GM18867 (cell line): Measurements from ENCODE around the gene IRF2.
A peak's percentile ranks its signal among the peaks of the same experiment; 100 is the strongest.

Source experiments
- ATAC-seq: cut with Tn5 transposase; IDR thresholded peaks from one replicate; pipeline ENCODE4 v1.9.1; 2021; ENCODE audit warnings: mild to moderate bottlenecking, moderate library complexity; ENCODE audit not compliant: unreplicated experiment

IRF2 gene

DNA sequence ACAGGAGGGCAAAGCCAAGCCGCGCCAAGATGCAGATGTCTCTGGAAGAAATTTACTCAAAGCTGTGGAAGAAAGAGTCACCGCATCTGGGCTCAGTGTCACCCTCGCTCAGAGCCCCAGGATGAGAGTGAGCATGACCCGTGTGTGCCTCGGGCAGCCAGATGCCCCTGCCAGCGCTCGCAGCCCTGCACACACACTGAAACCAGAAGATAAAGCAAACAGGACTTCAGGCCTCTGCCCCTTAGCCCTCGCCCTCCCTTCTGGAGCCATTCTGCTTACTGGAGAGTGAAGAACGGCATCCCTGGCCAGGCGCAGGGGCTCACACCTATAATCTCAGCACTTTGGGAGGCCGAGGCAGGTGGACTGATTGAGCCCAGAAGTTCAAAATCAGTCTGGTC, 103.0 kb downstream of the IRF2 start:
- ATAC-seq, result no peak

DNA sequence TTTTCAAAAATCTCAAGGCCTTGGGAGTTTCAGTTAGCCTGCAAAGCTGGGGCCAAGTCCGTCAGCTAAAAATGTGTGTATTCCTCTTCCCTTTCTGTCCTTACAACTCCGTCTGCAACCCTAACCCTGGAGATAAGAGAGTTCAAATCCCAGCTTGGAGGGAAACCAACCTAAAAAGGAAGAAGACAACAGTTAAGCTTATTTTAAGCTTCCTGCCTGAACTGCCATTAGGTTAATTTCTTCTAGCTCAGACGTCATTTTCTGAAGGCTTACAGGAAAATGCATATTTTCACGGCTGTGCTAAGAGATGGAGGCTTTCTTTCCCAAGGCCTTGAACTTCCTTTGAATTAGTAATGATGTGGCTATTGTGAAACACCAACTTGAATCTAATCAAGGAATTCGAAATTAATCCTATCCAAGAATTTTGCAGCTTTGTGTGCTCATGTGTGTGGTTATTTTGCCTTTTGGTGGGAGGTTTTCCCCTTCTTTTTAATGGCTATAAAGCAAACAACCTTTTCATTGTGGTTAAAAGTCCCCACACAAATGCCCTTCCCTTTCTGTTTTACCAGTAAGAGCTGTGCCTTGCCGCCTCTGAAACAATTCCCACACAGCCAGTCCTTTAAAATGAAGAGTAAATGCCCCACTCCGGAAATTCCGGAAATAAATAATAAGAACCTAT, 103.5 kb downstream of the IRF2 start:
- no peak for ATAC-seq

DNA sequence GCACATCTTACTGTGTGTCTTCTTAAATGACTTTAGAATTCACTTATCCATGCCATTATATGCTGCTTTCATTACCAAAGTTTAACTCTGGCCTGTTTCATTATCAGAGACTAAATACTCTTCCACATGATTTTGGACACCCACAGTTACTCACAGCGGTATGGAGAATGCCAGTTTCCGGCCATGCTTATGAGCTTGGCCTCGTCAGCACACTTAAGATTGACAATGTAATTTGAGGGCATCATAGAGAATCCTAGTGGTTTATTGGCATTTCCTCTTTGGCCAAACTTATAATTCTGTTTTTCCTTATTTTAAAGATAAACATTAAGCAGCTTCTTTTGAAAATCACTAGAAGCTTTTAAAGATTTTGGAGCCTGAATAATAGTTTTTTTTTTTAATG, 104.5 kb downstream of the IRF2 start:
- no peak for ATAC-seq

DNA sequence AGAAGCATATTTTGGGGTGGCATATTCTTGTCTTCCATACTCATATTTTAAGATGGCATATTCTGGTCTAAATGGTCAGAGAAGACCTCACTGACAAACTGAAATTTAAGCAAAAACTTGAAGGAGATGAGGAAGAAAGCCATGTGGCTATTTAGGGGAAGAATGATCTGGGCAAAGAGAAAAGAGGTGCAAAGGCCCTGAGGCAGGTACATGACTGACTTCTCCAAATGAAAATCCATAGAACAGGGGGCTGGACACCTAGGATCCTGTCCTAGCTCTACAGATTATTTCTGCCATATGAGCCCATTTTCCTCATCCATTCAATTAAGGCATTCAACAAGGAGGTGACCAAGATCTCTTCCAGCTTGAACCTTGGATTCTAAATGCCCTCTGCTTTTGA, 105.6 kb downstream of the IRF2 start:
- no peak for ATAC-seq

DNA sequence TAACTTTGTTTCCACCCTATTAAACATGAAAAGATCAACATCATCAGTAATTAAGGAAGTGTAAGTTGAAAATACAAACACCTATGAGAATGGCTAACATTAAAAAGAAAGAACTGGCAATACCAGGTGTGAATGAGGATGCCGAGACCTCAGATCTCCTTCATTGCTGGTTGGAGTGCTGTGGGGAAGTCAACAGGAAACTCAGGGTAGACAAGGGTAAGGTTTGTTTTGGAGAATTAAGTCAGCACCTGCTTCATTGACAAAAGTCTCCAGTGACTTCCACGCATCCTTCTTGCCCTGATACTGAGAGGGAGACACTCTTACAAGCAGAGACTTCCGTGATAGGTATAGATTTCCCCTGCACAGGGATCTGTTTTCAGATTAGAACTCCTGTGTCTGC, 106.1 kb downstream of the IRF2 start:
- no peak for ATAC-seq

- peak; percentile 73 for ATAC-seq
These were observed 110.0 kb downstream of the IRF2 start for GRCh38 chr4:184364100-184364921.

- ATAC-seq, result no peak
These were observed 111.1 kb downstream of the IRF2 start for GRCh38 chr4:184363258-184363657.

DNA sequence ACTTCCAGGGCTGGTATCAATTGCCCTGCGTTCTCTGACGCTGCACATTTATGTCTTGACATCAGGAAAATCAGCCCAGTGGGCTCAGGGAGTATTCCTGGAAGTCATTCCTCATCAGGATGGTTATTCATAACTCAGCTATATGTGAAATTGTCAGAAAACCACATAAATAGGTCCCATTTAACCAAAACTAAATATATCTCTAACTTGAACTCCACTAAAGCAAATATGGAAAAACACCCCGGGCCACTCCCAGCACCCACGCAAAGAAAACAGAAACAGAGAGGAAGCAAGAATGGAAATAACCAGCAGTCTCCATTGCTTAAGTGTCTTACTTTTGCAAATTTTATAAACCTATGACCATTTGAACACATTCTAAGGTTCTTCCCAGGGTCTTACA, 112.0 kb downstream of the IRF2 start:
- ATAC-seq, result no peak

DNA sequence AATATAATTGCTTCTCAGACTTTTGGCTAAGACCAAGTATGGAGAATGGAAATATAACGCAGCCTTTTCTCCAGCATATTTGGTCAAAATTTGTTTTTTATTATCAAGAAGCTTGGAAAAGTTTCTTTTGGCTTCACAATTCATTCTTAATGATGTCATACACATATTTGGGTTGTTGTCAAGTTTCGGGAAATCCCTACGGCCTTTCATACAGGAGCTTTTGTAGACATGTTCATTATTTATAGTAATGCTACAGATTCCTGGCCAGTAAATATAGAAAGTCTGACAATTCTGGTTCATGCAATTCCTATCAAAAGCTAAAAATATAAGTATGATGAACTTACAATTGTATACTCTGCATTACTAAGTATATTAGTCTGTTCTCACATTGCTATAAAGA, 112.9 kb downstream of the IRF2 start:
- ATAC-seq, result no peak

- no peak for ATAC-seq
These were observed 114.5 kb downstream of the IRF2 start for GRCh38 chr4:184359888-184360287.

DNA sequence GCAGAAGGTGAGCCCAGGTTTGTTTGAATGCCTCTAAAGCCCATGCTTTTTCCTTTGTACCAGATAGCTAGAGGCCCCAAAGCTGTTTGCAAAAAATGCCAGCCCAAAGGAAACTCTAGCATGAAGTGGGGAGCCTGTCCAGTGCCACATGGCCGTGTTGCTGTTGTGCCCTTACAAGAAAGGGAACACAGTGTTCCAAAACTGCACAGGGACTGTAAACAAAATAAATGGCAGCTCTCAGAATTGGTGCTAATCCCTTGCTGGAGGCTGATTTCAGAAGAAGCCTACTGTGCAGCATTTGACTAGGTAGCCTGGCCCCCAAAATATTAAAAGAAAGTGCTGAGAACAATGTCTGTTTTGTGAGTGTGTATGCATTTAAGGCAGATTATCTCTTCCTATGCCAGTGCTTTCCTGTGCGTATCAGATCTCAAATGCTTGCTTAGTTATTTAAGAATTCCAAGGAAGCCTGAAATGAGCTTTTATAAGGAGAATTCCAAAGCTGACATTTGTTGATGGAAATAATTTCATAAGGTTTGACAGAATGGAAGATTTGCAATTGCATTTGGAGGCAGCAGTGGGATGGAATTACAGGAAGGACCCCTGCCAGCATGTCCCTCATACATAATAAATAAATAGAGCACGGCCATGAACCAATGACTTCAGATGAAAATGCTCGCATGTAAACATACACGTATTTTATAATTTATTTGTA, 115.7 kb downstream of the IRF2 start:
- no peak for ATAC-seq

GRCh38 chr4:184357772-184358171, 116.6 kb downstream of the IRF2 start:
- ATAC-seq, result no peak

- no peak for ATAC-seq
These were observed 117.2 kb downstream of the IRF2 start for GRCh38 chr4:184357165-184357564.

GRCh38 chr4:184356366-184356765, 118.0 kb downstream of the IRF2 start:
- ATAC-seq, result no peak

- ATAC-seq, result no peak
These were observed 118.5 kb downstream of the IRF2 start for GRCh38 chr4:184355857-184356256.

- peak; percentile 39 for ATAC-seq
These were observed 119.2 kb downstream of the IRF2 start for GRCh38 chr4:184355111-184355604.

GRCh38 chr4:184352891-184353290, 121.5 kb downstream of the IRF2 start:
- no peak for ATAC-seq

- no peak for ATAC-seq
These were observed 122.5 kb downstream of the IRF2 start for GRCh38 chr4:184351560-184352451.

GRCh38 chr4:184350964-184351363, 123.4 kb downstream of the IRF2 start:
- no peak for ATAC-seq

- ATAC-seq, result no peak
These were observed 124.0 kb downstream of the IRF2 start for GRCh38 chr4:184350213-184350817.
